SU-DHL-6 (cell line): ENCODE data around the gene SOD3.

Experiments used
- CTCF ChIP-seq: fragments of 200-600 bp; sonication (generic); IDR thresholded peaks from one replicate; pipeline ENCODE4 v1.5.1; 2017; ENCODE audit warnings: antibody characterized with exemption, mild to moderate bottlenecking, low read length, moderate library complexity; ENCODE audit not compliant: insufficient read depth, poor library complexity, severe bottlenecking
- EZH2phosphoT487 ChIP-seq: fragments of 200-600 bp; sonication (generic), shearing (Covaris generic); conservative IDR thresholded peaks from 2 replicates; pipeline ENCODE4 v1.6.1; 2018; ENCODE audit warnings: mild to moderate bottlenecking, antibody characterized with exemption, low read length, moderate library complexity, mixed read lengths

GRCh38 chr4:24783506-24783905 lies 11.9 kb upstream of the SOD3 start:
- TF ChIP-seq CTCF: no peak
- TF ChIP-seq EZH2phosphoT487: no peak
